ENCODE results near the gene SNX17. TPM values are rescaled to one million over a fixed set of nuclear protein-coding genes. Genes with fewer than 3 reads are reported as not detected.
"Not testable (repeated sequence)": the region's sequence is repeated elsewhere in the genome, so short reads cannot be mapped to it uniquely, and the experiment has no call there.

The SNX17 gene
- total RNA-seq, 1 donor from 2014 or later = 62.1 TPM

- ATAC-seq = no peak
Observed at GRCh38 chr2:27400348-27401135, 30.1 kb downstream of the SNX17 start.

GRCh38 chr2:27407798-27408491, 37.5 kb downstream of the SNX17 start:
- ATAC-seq = no peak

GRCh38 chr2:27408601-27409320, 38.3 kb downstream of the SNX17 start:
- peak; percentile 39 for ATAC-seq

GRCh38 chr2:27409321-27410073, 39.1 kb downstream of the SNX17 start, which contains the start of gene PPM1G:
Gene PPM1G (minus strand): TSS chr2:27409591. CDS start chr2:27409422, 169 bp downstream.
- peak; percentile 99 for ATAC-seq

- no peak for ATAC-seq
Observed at GRCh38 chr2:27412419-27413152, 42.2 kb downstream of the SNX17 start.

GRCh38 chr2:27416151-27416550, 45.7 kb downstream of the SNX17 start:
- ATAC-seq = no peak

- ATAC-seq = no peak
Observed at GRCh38 chr2:27420996-27421395, 50.6 kb downstream of the SNX17 start.

GRCh38 chr2:27421660-27422250, 51.3 kb downstream of the SNX17 start:
- ATAC-seq = no peak

- no peak for ATAC-seq
Observed at GRCh38 chr2:27422958-27423357, 52.5 kb downstream of the SNX17 start.

GRCh38 chr2:27425039-27425438, 54.6 kb downstream of the SNX17 start:
- not testable (repeated sequence) for ATAC-seq

Other genes starting within 250 kb of the SNX17 start
- not detected for gene ABHD1, start 246.8 kb upstream of the SNX17 start, total RNA-seq
- gene PREB, start 236.0 kb upstream of the SNX17 start, total RNA-seq = 26.5 TPM
- gene PRR30, start 231.2 kb upstream of the SNX17 start, total RNA-seq = not detected
- not detected for gene TCF23, start 221.6 kb upstream of the SNX17 start, total RNA-seq
- 75.0 TPM for gene ATRAID, start 158.6 kb upstream of the SNX17 start, total RNA-seq
- gene SLC5A6, start 158.3 kb upstream of the SNX17 start, total RNA-seq = 15.6 TPM
- gene CAD, start 153.2 kb upstream of the SNX17 start, total RNA-seq = 26.7 TPM
- not detected for gene SLC30A3, start 107.6 kb upstream of the SNX17 start, total RNA-seq
- gene DNAJC5G, start 95.2 kb upstream of the SNX17 start, total RNA-seq = not detected
- gene TRIM54, start 88.2 kb upstream of the SNX17 start, total RNA-seq = 0.16 TPM
- gene UCN, start 62.2 kb upstream of the SNX17 start, total RNA-seq = 0.56 TPM
- 42.7 TPM for gene MPV17, start 47.5 kb upstream of the SNX17 start, total RNA-seq
- 50.8 TPM for gene GTF3C2, start 13.9 kb upstream of the SNX17 start, total RNA-seq
- 29.2 TPM for gene EIF2B4, start 278 bp upstream of the SNX17 start, total RNA-seq
- gene ZNF513, start 10.1 kb downstream of the SNX17 start, total RNA-seq = 11.4 TPM
- gene PPM1G, start 39.0 kb downstream of the SNX17 start, total RNA-seq = 57.3 TPM
- 86.6 TPM for gene NRBP1, start 58.0 kb downstream of the SNX17 start, total RNA-seq
- gene KRTCAP3, start 71.8 kb downstream of the SNX17 start, total RNA-seq = 26.0 TPM
- 10.3 TPM for gene IFT172, start 119.1 kb downstream of the SNX17 start, total RNA-seq
- 8.5 TPM for gene FNDC4, start 124.6 kb downstream of the SNX17 start, total RNA-seq
- 0.84 TPM for gene GCKR, start 126.2 kb downstream of the SNX17 start, total RNA-seq
- 9.2 TPM for gene ZNF512, start 212.4 kb downstream of the SNX17 start, total RNA-seq